ENCODE results near the gene BMPR2.

DNA sequence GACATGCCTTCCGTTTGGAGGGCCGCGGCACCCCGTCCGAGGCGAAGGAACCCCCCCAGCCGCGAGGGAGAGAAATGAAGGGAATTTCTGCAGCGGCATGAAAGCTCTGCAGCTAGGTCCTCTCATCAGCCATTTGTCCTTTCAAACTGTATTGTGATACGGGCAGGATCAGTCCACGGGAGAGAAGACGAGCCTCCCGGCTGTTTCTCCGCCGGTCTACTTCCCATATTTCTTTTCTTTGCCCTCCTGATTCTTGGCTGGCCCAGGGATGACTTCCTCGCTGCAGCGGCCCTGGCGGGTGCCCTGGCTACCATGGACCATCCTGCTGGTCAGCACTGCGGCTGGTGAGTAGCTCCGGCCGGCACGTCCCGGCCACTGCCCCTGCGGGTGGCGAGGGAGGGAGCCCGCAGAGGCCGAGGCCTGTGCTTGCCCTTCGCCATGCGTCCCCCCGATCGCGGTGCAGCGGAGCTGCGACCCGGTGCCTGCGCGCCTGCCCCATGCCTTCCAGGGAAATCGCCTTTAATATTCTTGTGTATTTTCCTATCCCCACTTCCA, 1.2 kb downstream of the BMPR2 start:
- TF ChIP-seq, protein P1, sequence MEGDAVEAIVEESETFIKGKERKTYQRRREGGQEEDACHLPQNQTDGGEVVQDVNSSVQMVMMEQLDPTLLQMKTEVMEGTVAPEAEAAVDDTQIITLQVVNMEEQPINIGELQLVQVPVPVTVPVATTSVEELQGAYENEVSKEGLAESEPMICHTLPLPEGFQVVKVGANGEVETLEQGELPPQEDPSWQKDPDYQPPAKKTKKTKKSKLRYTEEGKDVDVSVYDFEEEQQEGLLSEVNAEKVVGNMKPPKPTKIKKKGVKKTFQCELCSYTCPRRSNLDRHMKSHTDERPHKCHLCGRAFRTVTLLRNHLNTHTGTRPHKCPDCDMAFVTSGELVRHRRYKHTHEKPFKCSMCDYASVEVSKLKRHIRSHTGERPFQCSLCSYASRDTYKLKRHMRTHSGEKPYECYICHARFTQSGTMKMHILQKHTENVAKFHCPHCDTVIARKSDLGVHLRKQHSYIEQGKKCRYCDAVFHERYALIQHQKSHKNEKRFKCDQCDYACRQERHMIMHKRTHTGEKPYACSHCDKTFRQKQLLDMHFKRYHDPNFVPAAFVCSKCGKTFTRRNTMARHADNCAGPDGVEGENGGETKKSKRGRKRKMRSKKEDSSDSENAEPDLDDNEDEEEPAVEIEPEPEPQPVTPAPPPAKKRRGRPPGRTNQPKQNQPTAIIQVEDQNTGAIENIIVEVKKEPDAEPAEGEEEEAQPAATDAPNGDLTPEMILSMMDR (conservative IDR thresholded peaks at IDR 0.05; ENCODE audit: low read depth, low read length) = no peak
- TF ChIP-seq EZH2 (IDR thresholded peaks at IDR 0.05; ENCODE audit: borderline replicate concordance, low read depth, low read length, poor library complexity, severe bottlenecking) = no peak
